Heart right ventricle (tissue), 16 donors: ENCODE results near the gene UMODL1. TPM values are rescaled to one million over a fixed set of nuclear protein-coding genes. Genes with fewer than 3 reads are reported as not detected.

Experiments
- ATAC-seq, 8 donors: fragments of 200-7000 bp; cut with Tn5 transposase; one replicate each; pipeline ENCODE4 v1.9.1; 2020; ENCODE audit warnings: mild to moderate bottlenecking in 8 of 8, moderate library complexity in 8 of 8, moderate number of reproducible peaks in 1 of 8
- DNase-seq, 2 donors: peaks; one replicate each; pipeline ENCODE4 v3.0.0-alpha.2; 2020
- H3K27ac ChIP-seq, 10 donors: fragments of 200-600 bp; sonication (generic) in 2 of 10; one replicate each; pipeline versions ENCODE4 v1.5.0 to v1.8.0; 2020 to 2022; ENCODE audit warnings: mild to moderate bottlenecking in 3 of 10
- H3K27me3 ChIP-seq, 7 donors: fragments of 200-600 bp; one replicate each; pipeline ENCODE4 v1.8.0; 2021 to 2022; ENCODE audit warnings: mild to moderate bottlenecking in 2 of 7
- H3K36me3 ChIP-seq, 9 donors: fragments of 200-600 bp; sonication (generic) in 1 of 9; one replicate each; pipeline versions ENCODE4 v1.5.0 to v1.8.0; 2020 to 2022; ENCODE audit warnings: mild to moderate bottlenecking in 2 of 9
- H3K4me1 ChIP-seq, 9 donors: fragments of 200-600 bp; sonication (generic) in 1 of 9; one replicate each; pipeline versions ENCODE4 v1.5.0 to v1.8.0; 2020 to 2022; ENCODE audit warnings: mild to moderate bottlenecking in 4 of 9
- H3K4me3 ChIP-seq, 10 donors: fragments of 200-600 bp; sonication (generic) in 2 of 10; one replicate each; pipeline versions ENCODE4 v1.5.0 to v1.8.0; 2020 to 2022; ENCODE audit warnings: mild to moderate bottlenecking in 7 of 10, moderate library complexity in 2 of 10
- H3K9me3 ChIP-seq, 11 donors: fragments of 200-600 bp in 10 of 11; sonication (generic) in 2 of 11; one replicate each; pipeline versions ENCODE4 v1.5.0 to v1.8.0; 2013 to 2022; ENCODE audit warnings: mild to moderate bottlenecking in 2 of 11, control low read depth in 1 of 11, moderate library complexity in 1 of 11
- WGBS, 2 donors: extraction: QIAGEN DNeasy Blood & Tissue Kit; methylation state at CpG; one replicate each; pipeline ENCODE4 v1.1.7; 2013; ENCODE audit warnings: inconsistent platforms in 1 of 2; 5-methylcytosine and 5-hydroxymethylcytosine counted together
- intact Hi-C, 10 donors: fragments of 100-400 bp; cut with DNase I; formaldehyde crosslinking; loops; one replicate each; pipeline versions ENCODE4 v1.11.1 to v1.14.2; 2022
- polyA plus RNA-seq, 2 donors: library from polyadenylated mRNA; stranded (reverse); fragments of 200-250 nt; gene quantifications; one replicate each; pipeline ENCODE4 v1.2.3, GENCODE V29; 2013
- total RNA-seq, 10 donors: library from RNA; stranded (reverse); fragmentation: NEBNext Ultra II Directional in 3 of 10; extraction: Animal tissue kit (Norgen Biotek cat#: 25700) in 3 of 10; gene quantifications; one replicate each; pipeline versions ENCODE4 v1.2.1 to v1.2.4, GENCODE V29; 2021 to 2023
- TF ChIP-seq, protein P1 (sequence below), 9 donors: fragments of 200-600 bp; sonication (generic) in 2 of 9; IDR thresholded peaks; one replicate each; pipeline versions ENCODE4 v1.5.0 to v1.8.0; 2021 to 2022; ENCODE audit warnings: antibody characterized with exemption in 9 of 9, mild to moderate bottlenecking in 5 of 9, moderate library complexity in 1 of 9
- donor health status: Arrhythmogenic right ventricular cardiomyopathy.
- donor health status: ischemic (EF 13 %, LVEDD 7.1; RV severe dilation, severe dysfunction).
- donor health status: healthy with polysubstance abuse.
- donor health status: DM: no; HTN: yes; CAD: no.
- donor health status: DM: no; HTN: no; CAD: no.
- donor health status: ischemic (EF 25% LVEDD 6.9; RV normal size, moderate dysfunction).
- donor health status: ischemic (EF 25% LVEDD 5.7; RV mildly dilated, moderate dysfunction).
- donor health status: healthy.
- donor health status: DM: yes; HTN: yes; CAD: no.
- donor health status: Ischemic cardiomyopathy.
- donor health status: ischemic (EF 35%, LVEDD 5.7; RV mildly dilated, moderate dysfunction).
- donor health status: nonischemic (EF 11% LVEDD 7.7; RV severe dilation, severe dysfunction).
- donor health status: DM: yes; HTN: yes; CAD: no.
- donor health status: PGD.
- donor health status: ischemic (EF 29% LVEDD 5.4; RV normal size, mild dysfunction).
- donor health status: nonischemic (EF 23%, LVEDD 6.1; RV moderate dilation, normal function).

Gene UMODL1
- total and polyA plus RNA-seq, 12 donors: 0.13 to 0.31 (median 0.25) TPM; not detected in 9

DNA sequence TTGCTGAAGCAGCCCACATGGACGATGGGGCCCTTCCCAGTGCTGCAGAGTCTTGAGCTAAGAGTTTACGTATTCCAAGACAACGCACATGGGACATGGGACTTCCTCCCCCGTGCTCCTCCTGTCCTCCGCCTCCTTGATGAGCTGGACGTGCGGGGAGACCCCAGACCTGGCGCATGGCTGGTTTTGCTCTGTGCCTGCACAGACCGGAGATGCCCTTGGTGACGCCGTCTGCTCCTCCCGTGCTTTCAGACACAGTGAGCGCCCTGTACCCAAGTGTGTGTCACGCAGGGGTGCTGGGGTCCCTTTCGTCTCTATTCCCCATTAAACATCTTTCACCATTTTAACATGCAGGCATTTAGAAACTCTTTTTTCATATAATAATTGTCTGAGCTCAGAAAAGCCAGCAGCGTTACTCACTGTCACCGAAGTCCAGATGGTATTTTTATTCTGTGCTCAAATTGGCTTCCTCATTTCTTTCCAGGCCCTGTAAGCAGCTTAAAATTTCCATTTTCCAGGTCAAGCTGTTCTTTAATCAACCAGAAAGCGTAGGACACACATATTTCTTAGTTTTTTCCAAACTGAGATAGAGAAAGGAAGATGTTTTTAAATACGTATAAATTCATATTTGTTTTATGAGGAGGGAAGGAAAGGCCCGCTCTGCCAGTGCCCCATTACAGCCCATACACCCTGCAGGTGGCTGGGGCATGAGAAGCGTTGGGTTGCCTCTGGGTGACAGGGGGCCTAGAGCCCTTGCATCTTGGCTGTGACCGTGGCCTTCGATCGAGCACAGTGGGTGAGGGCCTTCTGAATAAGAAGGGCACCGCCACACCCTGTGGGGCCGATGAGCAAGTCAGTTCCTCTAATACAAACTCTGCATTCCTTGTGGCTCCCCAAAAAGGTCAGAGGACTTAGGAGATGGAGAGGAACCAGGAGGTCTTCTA, 43.0 kb upstream of the UMODL1 start:
- intact Hi-C loops: loop anchor here in 1 of 10 donors (5.0 kb wide), 1 partner anchor 69 kb away; no protein-coding TSS in a partner anchor
- ATAC-seq: peak in 3 of 8 donors; percentile 23 to 40 (median 25)
- WGBS, 2 donors: 80% methylated on average over 26 of the region's 26 CpGs
- Histone ChIP-seq H3K4me3 (no peak overlapping the region), H3K27ac (peak overlapping the region in 3 of 10 donors; percentile 22 to 50 (median 36)), H3K27me3 (no peaks in the 10 kb centered on the region), H3K36me3 (no peaks in the 10 kb centered on the region), H3K9me3 (no peaks in the 10 kb centered on the region), H3K4me1 (peaks cover 0 to 26% (median 0%) of the 10 kb centered on the region in 9 donors)
- TF ChIP-seq, protein P1, sequence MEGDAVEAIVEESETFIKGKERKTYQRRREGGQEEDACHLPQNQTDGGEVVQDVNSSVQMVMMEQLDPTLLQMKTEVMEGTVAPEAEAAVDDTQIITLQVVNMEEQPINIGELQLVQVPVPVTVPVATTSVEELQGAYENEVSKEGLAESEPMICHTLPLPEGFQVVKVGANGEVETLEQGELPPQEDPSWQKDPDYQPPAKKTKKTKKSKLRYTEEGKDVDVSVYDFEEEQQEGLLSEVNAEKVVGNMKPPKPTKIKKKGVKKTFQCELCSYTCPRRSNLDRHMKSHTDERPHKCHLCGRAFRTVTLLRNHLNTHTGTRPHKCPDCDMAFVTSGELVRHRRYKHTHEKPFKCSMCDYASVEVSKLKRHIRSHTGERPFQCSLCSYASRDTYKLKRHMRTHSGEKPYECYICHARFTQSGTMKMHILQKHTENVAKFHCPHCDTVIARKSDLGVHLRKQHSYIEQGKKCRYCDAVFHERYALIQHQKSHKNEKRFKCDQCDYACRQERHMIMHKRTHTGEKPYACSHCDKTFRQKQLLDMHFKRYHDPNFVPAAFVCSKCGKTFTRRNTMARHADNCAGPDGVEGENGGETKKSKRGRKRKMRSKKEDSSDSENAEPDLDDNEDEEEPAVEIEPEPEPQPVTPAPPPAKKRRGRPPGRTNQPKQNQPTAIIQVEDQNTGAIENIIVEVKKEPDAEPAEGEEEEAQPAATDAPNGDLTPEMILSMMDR (IDR thresholded peaks at IDR 0.05): no peak
- DNase-seq: no peak

DNA sequence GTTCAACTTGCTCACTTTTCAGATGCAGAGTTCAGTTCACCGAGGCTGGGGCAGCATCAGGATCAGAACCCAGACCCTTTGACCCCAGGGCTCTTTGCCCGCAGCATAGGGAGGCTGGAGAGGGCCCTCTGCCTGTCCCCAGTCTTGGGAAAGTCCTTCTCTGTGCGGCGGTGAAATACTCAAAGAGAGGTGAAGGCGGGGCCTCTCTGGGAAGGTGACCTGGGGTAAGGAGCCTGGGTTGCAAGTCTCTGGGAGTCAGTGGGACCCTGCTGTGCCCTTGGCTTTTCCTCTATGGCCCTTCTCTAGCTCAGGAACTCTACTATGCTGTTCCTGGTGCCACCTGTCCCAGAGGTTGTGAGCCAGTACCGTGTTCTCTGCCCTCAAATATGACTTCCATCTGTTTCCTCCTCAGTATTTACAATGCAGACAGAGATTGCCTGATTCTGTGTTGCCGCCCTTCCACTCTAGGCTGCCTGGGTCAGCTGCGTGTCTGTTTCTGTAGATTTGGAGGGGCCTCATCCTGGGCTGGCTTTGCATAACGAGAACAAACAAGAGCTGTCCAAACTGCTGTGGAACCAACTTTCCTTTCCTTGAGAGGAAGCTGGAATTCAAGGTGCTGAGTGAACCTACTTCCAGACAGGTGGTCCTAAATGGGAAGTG, 42.2 kb upstream of the UMODL1 start:
- Histone ChIP-seq H3K36me3 (no peaks in the 10 kb centered on the region), H3K27me3 (no peaks in the 10 kb centered on the region), H3K4me1 (peaks cover 0 to 26% (median 0%) of the 10 kb centered on the region in 9 donors), H3K4me3 (no peak overlapping the region), H3K9me3 (no peaks in the 10 kb centered on the region), H3K27ac (peak overlapping the region in 3 of 10 donors; percentile 22 to 50 (median 24))
- DNase-seq (no peak), ATAC-seq (peak in 5 of 8 donors; percentile 14 to 51 (median 33))
- intact Hi-C loops: loop anchor here in 1 of 10 donors (5.0 kb wide), 1 partner anchor 68 kb away; no protein-coding TSS in a partner anchor
- WGBS, 2 donors: 76 to 77% methylated on average over 9 of the region's 9 CpGs
- TF ChIP-seq, protein P1 (IDR thresholded peaks at IDR 0.05): no peak

DNA sequence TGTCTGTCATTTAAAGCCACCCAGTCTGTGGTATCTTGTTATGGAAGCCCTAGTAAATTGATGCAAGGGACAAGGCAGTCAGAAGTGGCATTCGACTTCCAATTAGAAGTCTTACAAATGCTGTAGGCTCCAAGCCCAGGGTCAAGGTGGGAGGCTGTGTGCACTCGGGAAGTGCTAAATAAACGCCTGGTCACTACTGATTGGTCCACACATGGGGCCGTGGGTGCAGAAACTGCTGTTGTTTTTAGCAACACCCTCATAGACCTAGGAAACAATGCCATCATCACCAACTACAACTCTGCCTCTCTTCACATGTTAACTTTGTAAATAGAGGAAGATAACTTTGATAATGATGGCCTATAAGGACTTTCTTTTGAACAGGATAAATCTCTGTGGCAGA, 40.8 kb upstream of the UMODL1 start:
- DNase-seq (no peak), ATAC-seq (no peak)
- intact Hi-C loops: no loop called here
- peaks cover 0 to 17% (median 0%) of the 10 kb centered on the region in 9 donors for H3K4me1 ChIP-seq
- no peaks in the 10 kb centered on the region for H3K9me3 ChIP-seq
- 83 to 90% methylated on average over 4 of the region's 4 CpGs for WGBS, 2 donors
- no peaks in the 10 kb centered on the region for H3K27me3 ChIP-seq
- no peak overlapping the region for H3K4me3 ChIP-seq
- no peak overlapping the region for H3K27ac ChIP-seq
- TF ChIP-seq, protein P1 (IDR thresholded peaks at IDR 0.05): no peak
- H3K36me3 ChIP-seq: no peaks in the 10 kb centered on the region

DNA sequence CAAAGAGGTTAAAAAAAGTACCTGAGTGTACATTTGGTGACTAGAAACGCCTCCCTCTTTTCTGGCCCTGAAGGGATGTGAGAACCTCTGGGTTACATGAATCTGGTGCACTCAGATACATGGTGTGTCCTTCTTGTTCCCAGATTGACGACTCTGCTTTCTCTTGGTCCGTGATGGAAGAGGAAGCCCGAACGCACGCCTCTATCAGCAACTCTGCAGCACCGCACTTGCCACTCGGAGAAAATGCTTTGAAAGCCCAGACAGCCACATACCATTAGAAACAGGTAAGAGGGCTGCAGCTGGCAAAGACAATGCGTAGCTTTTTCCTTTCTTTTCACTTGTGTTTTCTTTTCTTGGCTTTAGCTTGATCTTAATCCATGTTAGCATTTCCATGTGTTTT, 39.9 kb upstream of the UMODL1 start:
- Histone ChIP-seq H3K27ac (no peak overlapping the region), H3K4me3 (no peak overlapping the region), H3K9me3 (no peaks in the 10 kb centered on the region), H3K27me3 (no peaks in the 10 kb centered on the region), H3K36me3 (no peaks in the 10 kb centered on the region), H3K4me1 (peaks cover 0 to 14% (median 0%) of the 10 kb centered on the region in 9 donors)
- TF ChIP-seq, protein P1 (IDR thresholded peaks at IDR 0.05): no peak
- 72 to 74% methylated on average over 9 of the region's 9 CpGs for WGBS, 2 donors
- no peak for DNase-seq
- ATAC-seq: no peak
- intact Hi-C loops: no loop called here
